GM12878 (cell line): ENCODE measurements around the gene KLK12. TPM values are rescaled to one million over a fixed set of nuclear protein-coding genes. Genes with fewer than 3 reads are reported as not detected.

Experiments
- ATAC-seq: fragments of 200-7000 bp; cut with Tn5 transposase; 3 replicates; pipeline ENCODE4 v1.9.1; 2020; ENCODE audit warnings: mild to moderate bottlenecking, moderate library complexity
- BruUV-seq: library from RNA; stranded (reverse); fragments of 400-500 nt; replicated peaks from 2 replicates; lab custom pipeline; 2021; lab: Mats Ljungman, UMichigan
- CTCF ChIA-PET: fragments of 300-600 bp; sonication (Branson Sonifier 250); formaldehyde crosslinking; extraction: SDS; loops from one replicate; lab custom pipeline; 2021; ENCODE audit warnings: inconsistent platforms; lab: Yijun Ruan, JAX
- POLR2A ChIA-PET: fragments of 350-600 bp; formaldehyde crosslinking; extraction: SDS; loops from one replicate; lab custom pipeline; 2021; ENCODE audit warnings: inconsistent platforms; lab: Charles Lee
- RAD21 ChIA-PET: fragments of 300-600 bp; sonication (Branson Sonifier 250); formaldehyde crosslinking; loops from one replicate; lab custom pipeline; 2023; ENCODE audit warnings: antibody characterized with exemption; ENCODE audit not compliant: unreplicated experiment; lab: Charles Lee
- SMC1A ChIA-PET: fragments of 300-600 bp; sonication (Branson Sonifier 250); formaldehyde crosslinking; loops from one replicate; lab custom pipeline; 2023; ENCODE audit not compliant: unreplicated experiment, uncharacterized antibody; lab: Charles Lee
- DNase-seq: peaks from one replicate; pipeline ENCODE4 v3.0.0-alpha.2; 2011; ENCODE audit warnings: low read depth, low spot score
- FAIRE-seq: peaks from 3 replicates; lab custom pipeline; 2011; peaks lifted over from hg19 to GRCh38; lab: Jason Lieb, UNC
- H2AFZ ChIP-seq: 2 replicates; pipeline ENCODE4 v1.6.0; 2011; ENCODE audit warnings: low read depth, low read length, control low read depth; ENCODE audit not compliant: control insufficient read depth
- H3K27ac ChIP-seq: 2 replicates; pipeline ENCODE4 v1.5.1; 2011; ENCODE audit warnings: control low read depth; ENCODE audit not compliant: control insufficient read depth, insufficient read depth
- H3K27me3 ChIP-seq, 2 experiments: replicated peaks in 1 of 2; 2 replicates each; pipeline versions ENCODE4 v1.6.0 to v1.6.1; 2011; ENCODE audit warnings: low read length in 1 of 2; ENCODE audit not compliant: control insufficient read depth in 2 of 2, insufficient read depth in 2 of 2
- H3K36me3 ChIP-seq, 2 experiments: 2 replicates each; pipeline ENCODE4 v1.5.1; 2011; ENCODE audit warnings: low read length in 1 of 2; ENCODE audit not compliant: control insufficient read depth in 2 of 2, insufficient read depth in 2 of 2
- H3K4me1 ChIP-seq: 2 replicates; pipeline ENCODE4 v1.6.1; 2011; ENCODE audit warnings: mild to moderate bottlenecking, low read length, moderate library complexity, mixed read lengths; ENCODE audit not compliant: control insufficient read depth, insufficient read depth
- H3K4me2 ChIP-seq: 2 replicates; pipeline ENCODE4 v1.6.0; 2011; ENCODE audit warnings: control low read depth; ENCODE audit not compliant: control insufficient read depth, insufficient read depth
- H3K4me3 ChIP-seq: fragments of 200-600 bp; sonication (generic); 2 replicates; pipeline ENCODE4 v1.5.1; 2016
- H3K79me2 ChIP-seq: 2 replicates; pipeline ENCODE4 v1.6.0; 2011; ENCODE audit warnings: low read length; ENCODE audit not compliant: control insufficient read depth, insufficient read depth
- H3K9ac ChIP-seq: 2 replicates; pipeline ENCODE4 v1.8.0; 2011; ENCODE audit warnings: low read length, control low read depth, mixed read lengths; ENCODE audit not compliant: control insufficient read depth, insufficient read depth
- H3K9me3 ChIP-seq: replicated peaks from 3 replicates; pipeline ENCODE4 v1.5.1; 2011; ENCODE audit warnings: mild to moderate bottlenecking, low read length; ENCODE audit not compliant: control insufficient read depth, insufficient read depth
- H4K20me1 ChIP-seq: 2 replicates; pipeline ENCODE4 v1.6.0; 2011; ENCODE audit not compliant: control insufficient read depth, insufficient read depth
- CBX5 ChIP-seq: sonication (generic); IDR thresholded peaks from 2 replicates; pipeline ENCODE4 v1.6.1; 2016; ENCODE audit warnings: low read depth, moderate library complexity, mild to moderate bottlenecking, inconsistent platforms
- CUX1 ChIP-seq: IDR thresholded peaks from 2 replicates; pipeline ENCODE4 v1.6.1; 2012; ENCODE audit warnings: improper control_type of control experiment, low read depth, low read length; ENCODE audit not compliant: insufficient replicate concordance
- JUNB ChIP-seq: IDR thresholded peaks from 2 replicates; pipeline ENCODE4 v1.6.1; 2016; ENCODE audit warnings: antibody characterized with exemption, mild to moderate bottlenecking
- KAT2A ChIP-seq: conservative IDR thresholded peaks from 2 replicates; pipeline ENCODE4 v1.6.1; 2011; ENCODE audit warnings: low read depth, low read length; ENCODE audit not compliant: control insufficient read depth
- SIX5 ChIP-seq: IDR thresholded peaks from 2 replicates; pipeline ENCODE4 v1.6.1; 2011; ENCODE audit warnings: mild to moderate bottlenecking, low read depth, low read length, moderate library complexity; ENCODE audit not compliant: severe bottlenecking
- SREBF2 ChIP-seq: IDR thresholded peaks from 2 replicates; pipeline ENCODE4 v1.6.1; 2012; ENCODE audit warnings: mild to moderate bottlenecking, low read length
- STAT1 ChIP-seq: fragments of 450-650 bp; conservative IDR thresholded peaks from 2 replicates; pipeline ENCODE4 v1.6.1; 2014; ENCODE audit warnings: antibody characterized with exemption, mild to moderate bottlenecking
- TCF12 ChIP-seq: IDR thresholded peaks from 2 replicates; pipeline ENCODE4 v1.6.1; 2011; ENCODE audit warnings: low read depth, mild to moderate bottlenecking, low read length
- ZNF592 ChIP-seq: fragments of 450-650 bp; IDR thresholded peaks from 2 replicates; pipeline ENCODE4 v1.6.1; 2017; ENCODE audit warnings: mild to moderate bottlenecking, moderate library complexity
- WGBS: methylation state at CpG from one replicate; pipeline ENCODE4 v1.1.6; 2016; ENCODE audit warnings: low lambda C conversion rate; ENCODE audit not compliant: insufficient replicate concordance, insufficient coverage; ENCODE audit errors: missing lambda C conversion rate; 5-methylcytosine and 5-hydroxymethylcytosine counted together
- in situ Hi-C: fragments of 300-500 bp; cut with MboI; formaldehyde crosslinking; loops from 9 replicates; pipeline ENCODE4 v1.14.3; 2018; ENCODE audit warnings: mixed read lengths
- intact Hi-C: fragments of 100-400 bp; cut with micrococcal nuclease; formaldehyde crosslinking; loops from one replicate; pipeline ENCODE4 v1.14.2; 2022; ENCODE audit not compliant: unreplicated experiment
- polyA plus RNA-seq, 11 experiments: library from polyadenylated mRNA; depleted of rRNA in 4 of 11; unstranded in 6 of 11; stranded (reverse) in 5 of 11; fragments of >200 nt; fragmentation: Nextera tagmentation in 4 of 11; fragmentation: Illumina TruSeq in 1 of 11; extraction: Ambion mirVana in 4 of 11; extraction: Trizol in 1 of 11; gene quantifications; 1 replicate in 1 of 11; 2 replicates in 10 of 11; pipeline versions ENCODE4 v1.2.1 to v1.2.3, GENCODE V29; 2011 to 2016; ENCODE audit warnings: inconsistent platforms in 2 of 11, missing spikeins in 2 of 11, low read depth in 1 of 11
- total RNA-seq, 4 experiments: library from RNA; depleted of rRNA in 3 of 4; stranded (reverse); fragments of >200 nt in 3 of 4; fragmentation: Illumina TruSeq in 1 of 4; extraction: Trizol in 1 of 4; gene quantifications; 2 replicates each; pipeline versions ENCODE4 v1.2.1 to v1.2.3, GENCODE V29; 2013 to 2021
- TF ChIP-seq, protein P1 (sequence below): fragments of 450-650 bp; IDR thresholded peaks from 2 replicates; pipeline ENCODE4 v1.6.1; 2017; ENCODE audit warnings: mild to moderate bottlenecking

KLK12 gene
- total and polyA plus RNA-seq, 10 of the 15 experiments (the other 5 are each of a cell fraction or from before 2014, with no cell fraction given), result not detected

GRCh38 chr19:51005248-51005647 lies 29.6 kb downstream of the KLK12 start (continued):
- no peak for TF ChIP-seq SIX5
- no peak for TF ChIP-seq KAT2A
- TF ChIP-seq SREBF2, result no peak
- no peak for TF ChIP-seq JUNB
- no peak for TF ChIP-seq STAT1
- TF ChIP-seq, all 136 proteins: peak for 0

- ATAC-seq (no peak), DNase-seq (no peak), FAIRE-seq (no peak)
- Histone ChIP-seq H3K4me1 (no peaks in the 10 kb centered on the region), H3K9me3 (no peaks in the 10 kb centered on the region), H3K36me3 (no peaks in the 10 kb centered on the region), H3K27ac (no peak overlapping the region), H4K20me1 (no peaks in the 10 kb centered on the region), H3K4me3 (no peak overlapping the region), H3K79me2 (no peaks in the 10 kb centered on the region), H3K27me3 (no peaks in the 10 kb centered on the region), H3K4me2 (no peak overlapping the region), H3K9ac (no peak overlapping the region), H2AFZ (no peak overlapping the region)
- in situ Hi-C loops, result no loop called here
- intact Hi-C loops, result no loop called here
- BruUV-seq, result no TSS peak
- ChIA-PET POLR2A (no interaction called here), SMC1A (no interaction called here), RAD21 (no interaction called here), CTCF (no interaction called here)
- 32% methylated on average over 7 of the region's 7 CpGs for WGBS
- TF ChIP-seq TCF12 (no peak), CBX5 (no peak), ZNF592 (no peak), CUX1 (no peak)
- TF ChIP-seq, protein P1, sequence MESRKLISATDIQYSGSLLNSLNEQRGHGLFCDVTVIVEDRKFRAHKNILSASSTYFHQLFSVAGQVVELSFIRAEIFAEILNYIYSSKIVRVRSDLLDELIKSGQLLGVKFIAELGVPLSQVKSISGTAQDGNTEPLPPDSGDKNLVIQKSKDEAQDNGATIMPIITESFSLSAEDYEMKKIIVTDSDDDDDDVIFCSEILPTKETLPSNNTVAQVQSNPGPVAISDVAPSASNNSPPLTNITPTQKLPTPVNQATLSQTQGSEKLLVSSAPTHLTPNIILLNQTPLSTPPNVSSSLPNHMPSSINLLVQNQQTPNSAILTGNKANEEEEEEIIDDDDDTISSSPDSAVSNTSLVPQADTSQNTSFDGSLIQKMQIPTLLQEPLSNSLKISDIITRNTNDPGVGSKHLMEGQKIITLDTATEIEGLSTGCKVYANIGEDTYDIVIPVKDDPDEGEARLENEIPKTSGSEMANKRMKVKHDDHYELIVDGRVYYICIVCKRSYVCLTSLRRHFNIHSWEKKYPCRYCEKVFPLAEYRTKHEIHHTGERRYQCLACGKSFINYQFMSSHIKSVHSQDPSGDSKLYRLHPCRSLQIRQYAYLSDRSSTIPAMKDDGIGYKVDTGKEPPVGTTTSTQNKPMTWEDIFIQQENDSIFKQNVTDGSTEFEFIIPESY, result no peak
These were observed 31.5 kb downstream of the KLK12 start for GRCh38 chr19:51003316-51003715.
